ENCODE measurements around the gene HECTD2. TPM values are rescaled to one million over a fixed set of nuclear protein-coding genes. Genes with fewer than 3 reads are reported as not detected.
"Not testable (repeated sequence)": the region's sequence is repeated elsewhere in the genome, so short reads cannot be mapped to it uniquely, and the experiment has no call there.

HECTD2 gene
- total RNA-seq, 2 donors from 2014 or later: 2.5 to 3.1 TPM

- Mint-ChIP-seq H3K36me3 (ENCODE audit: low read depth) (no peaks in the 10 kb centered on the region), H3K4me1 (no peaks in the 10 kb centered on the region), H3K27ac (no peak overlapping the region), H3K4me3 (no peak overlapping the region), H3K27me3 (no peaks in the 10 kb centered on the region)
- ATAC-seq (no peak), DNase-seq (no peak)
- H3K9me3 ChIP-seq (ENCODE audit: control insufficient read depth, low read length, poor library complexity, severe bottlenecking): no peaks in the 10 kb centered on the region
These were observed 103.7 kb downstream of the HECTD2 start for GRCh38 chr10:91513598-91514424.

DNA sequence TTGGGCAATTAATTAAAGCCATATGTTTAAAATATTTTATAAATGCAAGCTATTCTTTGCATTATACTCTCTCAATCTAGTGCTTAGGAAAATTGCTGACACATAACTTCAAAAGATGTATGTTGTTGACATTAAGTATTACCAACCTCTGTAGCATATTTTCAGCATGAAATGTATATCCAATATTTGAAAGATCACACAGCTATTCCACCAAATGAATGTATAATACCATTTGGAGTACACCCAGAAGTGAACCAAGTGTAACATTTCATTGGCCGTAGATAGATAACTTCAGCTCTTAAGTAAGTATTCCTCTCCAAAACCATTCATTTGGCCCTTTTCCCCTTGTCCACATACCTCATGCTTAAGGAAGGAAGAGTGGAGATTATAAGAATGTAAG lies 104.6 kb downstream of the HECTD2 start:
- DNase-seq (no peak), ATAC-seq (no peak)
- H3K9me3 ChIP-seq (ENCODE audit: control insufficient read depth, low read length, poor library complexity, severe bottlenecking): no peaks in the 10 kb centered on the region
- no peaks in the 10 kb centered on the region for H3K4me1 Mint-ChIP-seq
- H3K36me3 Mint-ChIP-seq (ENCODE audit: low read depth): no peaks in the 10 kb centered on the region
- no peak overlapping the region for H3K4me3 Mint-ChIP-seq
- no peak overlapping the region for H3K27ac Mint-ChIP-seq
- no peaks in the 10 kb centered on the region for H3K27me3 Mint-ChIP-seq

- Mint-ChIP-seq H3K27me3 (no peaks in the 10 kb centered on the region), H3K4me1 (no peaks in the 10 kb centered on the region), H3K27ac (no peak overlapping the region), H3K4me3 (no peak overlapping the region), H3K36me3 (ENCODE audit: low read depth) (no peaks in the 10 kb centered on the region)
- DNase-seq (no peak), ATAC-seq (no peak)
- H3K9me3 ChIP-seq (ENCODE audit: control insufficient read depth, low read length, poor library complexity, severe bottlenecking): no peaks in the 10 kb centered on the region
These were observed 107.2 kb downstream of the HECTD2 start for GRCh38 chr10:91517394-91517793.

GRCh38 chr10:91519899-91520514 lies 109.9 kb downstream of the HECTD2 start:
- Mint-ChIP-seq H3K4me1 (no peaks in the 10 kb centered on the region), H3K27me3 (no peaks in the 10 kb centered on the region), H3K27ac (no peak overlapping the region), H3K4me3 (no peak overlapping the region), H3K36me3 (ENCODE audit: low read depth) (no peaks in the 10 kb centered on the region)
- ATAC-seq: no peak
- DNase-seq: no peak
- no peaks in the 10 kb centered on the region for H3K9me3 ChIP-seq (ENCODE audit: control insufficient read depth, low read length, poor library complexity, severe bottlenecking)

DNA sequence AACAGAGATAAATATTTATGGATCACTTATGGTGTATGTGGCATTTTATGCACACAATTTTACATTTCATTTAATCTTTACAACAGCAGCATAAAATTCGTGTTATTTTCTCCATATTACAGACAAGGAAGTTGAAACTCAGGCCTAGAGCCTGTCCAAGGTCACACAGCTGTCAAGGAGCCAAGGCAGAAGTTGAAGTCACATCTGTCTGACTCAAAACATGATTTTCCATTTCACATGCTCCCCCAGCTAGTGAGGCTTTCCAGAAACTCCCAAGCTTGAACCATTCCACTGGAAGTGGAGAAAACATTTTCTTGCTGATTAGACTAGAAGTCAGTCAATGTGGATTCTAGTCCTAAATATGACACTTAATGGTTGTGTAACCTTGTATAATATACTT lies 110.5 kb downstream of the HECTD2 start:
- no peak overlapping the region for H3K4me3 Mint-ChIP-seq
- no peaks in the 10 kb centered on the region for H3K9me3 ChIP-seq (ENCODE audit: control insufficient read depth, low read length, poor library complexity, severe bottlenecking)
- ATAC-seq: no peak
- no peak for DNase-seq
- no peak overlapping the region for H3K27ac Mint-ChIP-seq
- H3K27me3 Mint-ChIP-seq: no peaks in the 10 kb centered on the region
- no peaks in the 10 kb centered on the region for H3K4me1 Mint-ChIP-seq
- no peaks in the 10 kb centered on the region for H3K36me3 Mint-ChIP-seq (ENCODE audit: low read depth)

DNA sequence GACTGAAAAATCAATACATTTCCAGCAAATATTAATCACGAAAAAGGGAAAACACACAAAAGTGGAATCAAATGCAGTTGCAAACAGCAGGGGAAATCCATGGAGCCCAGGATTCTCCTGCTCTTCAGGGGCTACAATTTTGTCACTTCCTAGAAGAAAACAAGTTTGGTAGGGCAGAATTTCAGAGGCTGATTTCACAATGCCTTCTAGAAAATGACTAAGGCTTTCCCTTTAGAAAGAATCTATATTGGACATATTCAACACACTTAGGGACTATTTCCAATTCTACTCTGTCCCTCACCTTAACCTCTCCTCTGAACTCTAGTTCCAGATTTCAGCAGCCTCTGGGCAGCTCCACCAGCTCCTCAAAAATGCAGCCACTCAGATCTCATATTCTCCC lies 111.3 kb downstream of the HECTD2 start:
- H3K4me1 Mint-ChIP-seq: no peaks in the 10 kb centered on the region

GRCh38 chr10:91525896-91526712 lies 116.0 kb downstream of the HECTD2 start:
- Mint-ChIP-seq H3K27me3 (peaks cover 14% of the 10 kb centered on the region), H3K4me3 (no peak overlapping the region), H3K36me3 (ENCODE audit: low read depth) (no peaks in the 10 kb centered on the region), H3K4me1 (no peaks in the 10 kb centered on the region), H3K27ac (no peak overlapping the region)
- DNase-seq (no peak), ATAC-seq (no peak)
- no peaks in the 10 kb centered on the region for H3K9me3 ChIP-seq (ENCODE audit: control insufficient read depth, low read length, poor library complexity, severe bottlenecking)

More for the DNA sequence above, 111.3 kb downstream of the HECTD2 start:
- DNase-seq: no peak
- no peaks in the 10 kb centered on the region for H3K27me3 Mint-ChIP-seq
- no peak for ATAC-seq
- H3K36me3 Mint-ChIP-seq (ENCODE audit: low read depth): no peaks in the 10 kb centered on the region
- H3K4me3 Mint-ChIP-seq: no peak overlapping the region
- H3K9me3 ChIP-seq (ENCODE audit: control insufficient read depth, low read length, poor library complexity, severe bottlenecking): no peaks in the 10 kb centered on the region
- H3K27ac Mint-ChIP-seq: no peak overlapping the region

GRCh38 chr10:91528080-91528479 lies 117.9 kb downstream of the HECTD2 start:
- Mint-ChIP-seq H3K27me3 (peaks cover 28% of the 10 kb centered on the region), H3K27ac (no peak overlapping the region), H3K36me3 (ENCODE audit: low read depth) (no peaks in the 10 kb centered on the region), H3K4me1 (no peaks in the 10 kb centered on the region), H3K4me3 (no peak overlapping the region)
- no peaks in the 10 kb centered on the region for H3K9me3 ChIP-seq (ENCODE audit: control insufficient read depth, low read length, poor library complexity, severe bottlenecking)
- ATAC-seq: no peak
- no peak for DNase-seq

- Mint-ChIP-seq H3K36me3 (ENCODE audit: low read depth) (no peaks in the 10 kb centered on the region), H3K27ac (no peak overlapping the region)
These were observed 118.6 kb downstream of the HECTD2 start for GRCh38 chr10:91528768-91529167.

GRCh38 chr10:91534789-91535188 lies 124.6 kb downstream of the HECTD2 start:
- peaks cover 28% of the 10 kb centered on the region for H3K27me3 Mint-ChIP-seq
- H3K4me3 Mint-ChIP-seq; H3K36me3 Mint-ChIP-seq (ENCODE audit: low read depth); ATAC-seq; H3K4me1 Mint-ChIP-seq; H3K27ac Mint-ChIP-seq; DNase-seq; H3K9me3 ChIP-seq (ENCODE audit: control insufficient read depth, low read length, poor library complexity, severe bottlenecking): not testable (repeated sequence)

More at GRCh38 chr10:91528768-91529167, 118.6 kb downstream of the HECTD2 start:
- DNase-seq: no peak
- H3K27me3 Mint-ChIP-seq: peaks cover 28% of the 10 kb centered on the region
- H3K9me3 ChIP-seq (ENCODE audit: control insufficient read depth, low read length, poor library complexity, severe bottlenecking): no peaks in the 10 kb centered on the region
- no peak for ATAC-seq
- H3K4me3 Mint-ChIP-seq: no peak overlapping the region
- no peaks in the 10 kb centered on the region for H3K4me1 Mint-ChIP-seq

GRCh38 chr10:91536111-91536510 lies 126.0 kb downstream of the HECTD2 start:
- Mint-ChIP-seq H3K36me3 (ENCODE audit: low read depth) (peaks cover 4% of the 10 kb centered on the region), H3K27me3 (peaks cover 18% of the 10 kb centered on the region), H3K4me1 (no peaks in the 10 kb centered on the region), H3K4me3 (no peak overlapping the region), H3K27ac (no peak overlapping the region)
- DNase-seq: no peak
- H3K9me3 ChIP-seq (ENCODE audit: control insufficient read depth, low read length, poor library complexity, severe bottlenecking): no peaks in the 10 kb centered on the region
- no peak for ATAC-seq

DNA sequence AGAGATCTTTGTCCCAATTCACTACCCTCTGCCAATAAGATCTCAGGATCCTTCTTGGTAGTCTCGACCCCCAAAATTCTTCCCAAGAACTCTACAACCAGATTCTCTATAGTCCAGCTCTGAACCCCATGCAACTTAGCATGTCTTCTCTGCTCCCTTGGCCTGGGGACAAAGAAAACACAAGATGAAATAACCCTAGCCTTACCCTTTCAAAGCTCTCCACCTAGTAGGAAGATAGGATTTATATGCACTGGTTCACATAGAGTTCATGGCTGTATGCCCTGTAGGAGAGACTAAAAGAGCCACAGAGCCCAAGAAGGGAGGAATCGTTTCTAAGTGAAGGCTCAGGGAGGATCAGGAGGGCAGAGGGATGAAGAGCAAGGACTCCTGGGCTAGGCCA lies 126.6 kb downstream of the HECTD2 start:
- no peaks in the 10 kb centered on the region for H3K4me1 Mint-ChIP-seq
- no peak for ATAC-seq
- DNase-seq: no peak
- peaks cover 12% of the 10 kb centered on the region for H3K27me3 Mint-ChIP-seq
- H3K27ac Mint-ChIP-seq: no peak overlapping the region
- no peak overlapping the region for H3K4me3 Mint-ChIP-seq
- peaks cover 4% of the 10 kb centered on the region for H3K36me3 Mint-ChIP-seq (ENCODE audit: low read depth)
- no peaks in the 10 kb centered on the region for H3K9me3 ChIP-seq (ENCODE audit: control insufficient read depth, low read length, poor library complexity, severe bottlenecking)

- ATAC-seq: no peak
- no peaks in the 10 kb centered on the region for H3K9me3 ChIP-seq (ENCODE audit: control insufficient read depth, low read length, poor library complexity, severe bottlenecking)
- Mint-ChIP-seq H3K4me1 (no peaks in the 10 kb centered on the region), H3K27ac (no peak overlapping the region), H3K27me3 (peaks cover 12% of the 10 kb centered on the region), H3K4me3 (no peak overlapping the region), H3K36me3 (ENCODE audit: low read depth) (peaks cover 4% of the 10 kb centered on the region)
- no peak for DNase-seq
These were observed 127.7 kb downstream of the HECTD2 start for GRCh38 chr10:91537614-91538383.

Data from T-helper 17 cell (primary cell).